GM12872 (cell line): ENCODE data around the gene CYP19A1.

Experiments used
- TF ChIP-seq, protein P1 (sequence below): IDR thresholded peaks from 3 replicates; pipeline ENCODE4 v1.5.1; 2011; ENCODE audit warnings: low read depth, mild to moderate bottlenecking, low read length, moderate library complexity; ENCODE audit not compliant: insufficient read depth

The CYP19A1 gene

DNA sequence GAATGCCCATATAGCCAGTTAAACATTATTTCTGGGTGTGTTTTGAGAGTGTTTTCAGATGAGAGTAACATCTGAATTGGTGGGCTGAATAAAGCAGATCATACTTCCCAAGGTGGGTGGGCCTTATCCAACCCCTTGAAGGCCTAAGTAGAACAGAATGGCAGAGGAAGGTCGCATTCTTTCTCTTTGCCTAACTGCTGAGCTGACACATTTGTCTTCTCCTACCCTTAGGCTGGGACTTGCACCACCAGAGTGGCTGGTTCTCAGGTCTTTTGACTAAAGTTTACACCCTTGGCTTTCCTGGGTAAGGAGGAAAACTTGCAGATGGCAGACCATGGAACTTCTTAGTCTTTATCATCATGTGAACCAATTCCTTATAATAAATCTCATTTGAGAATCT, 157.9 kb downstream of the CYP19A1 start:
- TF ChIP-seq, protein P1, sequence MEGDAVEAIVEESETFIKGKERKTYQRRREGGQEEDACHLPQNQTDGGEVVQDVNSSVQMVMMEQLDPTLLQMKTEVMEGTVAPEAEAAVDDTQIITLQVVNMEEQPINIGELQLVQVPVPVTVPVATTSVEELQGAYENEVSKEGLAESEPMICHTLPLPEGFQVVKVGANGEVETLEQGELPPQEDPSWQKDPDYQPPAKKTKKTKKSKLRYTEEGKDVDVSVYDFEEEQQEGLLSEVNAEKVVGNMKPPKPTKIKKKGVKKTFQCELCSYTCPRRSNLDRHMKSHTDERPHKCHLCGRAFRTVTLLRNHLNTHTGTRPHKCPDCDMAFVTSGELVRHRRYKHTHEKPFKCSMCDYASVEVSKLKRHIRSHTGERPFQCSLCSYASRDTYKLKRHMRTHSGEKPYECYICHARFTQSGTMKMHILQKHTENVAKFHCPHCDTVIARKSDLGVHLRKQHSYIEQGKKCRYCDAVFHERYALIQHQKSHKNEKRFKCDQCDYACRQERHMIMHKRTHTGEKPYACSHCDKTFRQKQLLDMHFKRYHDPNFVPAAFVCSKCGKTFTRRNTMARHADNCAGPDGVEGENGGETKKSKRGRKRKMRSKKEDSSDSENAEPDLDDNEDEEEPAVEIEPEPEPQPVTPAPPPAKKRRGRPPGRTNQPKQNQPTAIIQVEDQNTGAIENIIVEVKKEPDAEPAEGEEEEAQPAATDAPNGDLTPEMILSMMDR, result no peak

DNA sequence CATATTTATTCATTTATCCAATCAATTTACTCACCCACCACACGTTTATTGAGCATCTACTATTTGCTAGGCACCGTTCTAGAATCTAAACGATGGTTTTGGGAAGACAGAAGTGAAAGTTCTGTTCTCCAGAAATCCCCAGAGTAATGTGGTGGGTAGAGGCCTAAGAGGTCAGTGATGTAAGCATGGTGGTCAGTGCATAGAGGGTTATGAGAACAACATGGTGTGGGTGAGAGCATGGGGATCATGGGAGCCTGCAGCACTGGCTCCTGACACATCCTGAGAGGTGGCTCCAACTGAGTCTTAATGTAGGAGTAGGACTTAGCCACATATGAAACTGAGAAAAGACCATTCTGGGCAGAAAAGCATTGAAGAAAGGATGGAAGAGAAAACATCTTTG, 158.4 kb downstream of the CYP19A1 start:
- TF ChIP-seq, protein P1, result no peak

DNA sequence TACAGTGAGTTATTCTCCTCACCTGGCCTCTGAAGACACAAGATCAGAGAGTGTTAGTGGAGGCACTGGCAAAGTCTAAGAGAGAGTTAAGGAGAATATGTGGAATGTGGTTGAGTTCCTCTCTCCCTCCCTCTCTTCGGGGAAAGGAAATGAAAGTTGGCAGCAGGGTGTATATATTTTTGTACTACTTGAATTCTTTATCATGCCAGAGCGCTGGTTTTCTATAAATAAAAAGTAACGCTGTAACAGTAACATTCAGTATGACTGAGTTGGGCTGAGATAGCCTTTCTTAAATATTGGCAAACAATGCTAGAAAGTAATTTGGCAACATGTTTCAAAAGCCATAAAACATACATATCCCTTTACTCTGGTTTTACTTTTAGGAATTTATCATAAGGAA, 166.2 kb downstream of the CYP19A1 start:
- TF ChIP-seq, protein P1, result no peak

DNA sequence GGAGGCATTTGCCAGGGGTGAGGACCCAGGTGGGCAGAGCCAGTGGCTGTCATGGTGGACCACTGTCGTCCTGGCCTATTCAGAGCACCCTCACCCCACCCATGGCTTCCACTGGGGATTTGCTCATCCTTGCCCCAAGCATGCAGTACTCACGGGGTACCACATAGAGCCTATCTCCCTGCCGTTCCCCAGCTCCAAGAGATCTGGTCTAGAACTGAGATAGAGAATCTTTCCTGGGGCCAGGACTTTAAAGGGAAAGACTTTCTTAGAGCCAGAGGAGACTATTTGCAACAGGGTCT, 166.8 kb downstream of the CYP19A1 start:
- TF ChIP-seq, protein P1, result no peak

DNA sequence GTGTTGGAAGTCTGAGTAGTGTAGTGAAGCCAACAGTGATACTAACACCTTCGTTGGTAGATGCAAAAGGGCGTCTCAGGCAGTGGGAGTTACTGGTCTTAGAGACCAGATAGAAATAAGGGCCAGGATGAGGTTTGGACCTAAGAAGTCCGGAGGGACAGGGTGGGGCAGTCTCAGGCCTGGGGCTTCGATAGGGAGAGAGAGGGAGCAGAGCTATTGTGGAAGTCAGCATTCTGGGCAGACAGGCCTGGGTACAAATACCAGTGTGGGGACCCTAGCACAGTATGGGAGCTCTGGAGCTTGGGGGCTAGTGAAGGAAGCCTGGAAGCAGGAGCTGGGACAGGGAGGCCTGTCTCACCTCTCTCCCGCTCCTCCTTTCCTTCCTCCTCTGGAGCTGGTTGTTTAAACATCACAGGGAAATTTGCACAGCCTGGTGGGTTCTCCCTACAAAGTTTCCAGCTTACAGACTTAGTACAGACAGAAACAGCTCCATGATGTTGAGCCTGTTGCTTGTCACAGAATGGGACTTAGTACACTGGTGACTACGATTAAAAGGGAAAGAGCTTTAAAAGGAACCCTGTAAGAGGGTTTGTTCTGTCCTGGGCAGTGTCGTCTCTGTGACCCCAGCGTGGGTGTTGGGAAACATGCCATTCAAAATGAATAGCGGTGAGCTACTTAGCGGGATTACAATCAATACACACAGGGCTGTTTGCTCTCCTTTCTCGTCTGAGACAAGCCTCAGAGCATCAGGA, 167.3 kb downstream of the CYP19A1 start:
- TF ChIP-seq, protein P1, result no peak

DNA sequence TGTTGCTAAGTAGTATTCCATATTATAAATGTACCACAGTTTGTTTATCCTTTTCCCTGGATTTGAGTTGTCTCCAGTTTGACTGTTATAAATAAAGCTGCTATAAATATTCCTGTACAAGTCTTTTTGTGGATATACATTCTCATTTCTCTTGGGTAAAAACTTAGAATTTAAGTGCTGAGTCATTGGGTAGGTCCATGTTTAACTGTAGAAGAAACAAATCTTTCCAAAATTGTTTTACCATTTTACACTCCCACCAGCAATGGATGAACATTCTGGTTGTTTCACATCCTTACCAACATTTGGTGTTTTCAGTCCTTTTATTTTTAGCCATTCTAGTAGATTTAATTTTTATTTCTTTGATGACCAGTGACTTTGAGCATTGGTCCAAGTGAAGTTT, 169.7 kb downstream of the CYP19A1 start:
- TF ChIP-seq, protein P1, result no peak

DNA sequence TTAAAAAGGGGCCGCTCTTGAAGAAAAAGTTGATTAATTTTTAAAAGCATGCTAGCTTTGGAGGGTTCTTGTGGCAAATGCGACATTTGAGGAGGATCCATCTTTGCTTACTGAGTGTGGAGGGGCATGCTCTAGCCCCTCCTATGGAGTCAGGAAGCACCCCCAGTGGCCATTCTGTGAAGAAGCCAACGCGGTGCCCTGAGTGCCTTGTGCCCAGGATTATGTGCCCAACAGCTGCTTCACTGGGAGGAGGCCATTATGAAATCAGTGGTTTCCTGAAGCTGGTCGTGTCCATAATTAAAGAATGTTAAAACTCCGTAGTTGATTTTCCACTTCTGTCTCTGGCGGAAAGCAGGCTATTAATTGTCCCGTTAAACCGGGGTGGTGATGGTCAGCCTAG, 174.6 kb downstream of the CYP19A1 start:
- TF ChIP-seq, protein P1, result peak; percentile 30; the same call in 1 of the 3 replicates
